Measurements from ENCODE around the gene TMEM123. TPM values are rescaled to one million over a fixed set of nuclear protein-coding genes. Genes with fewer than 3 reads are reported as not detected.

Gene TMEM123
- polyA plus RNA-seq, 3 donors, result 68.7 to 368 (median 263) TPM

GRCh38 chr11:102378818-102379217 lies 73.7 kb downstream of the TMEM123 start:
- no peak for DNase-seq
- Histone ChIP-seq H3K36me3 (replicated peaks in 1 of 2; ENCODE audit: control insufficient read depth in 1 of 2, insufficient read depth in 2 of 2, low read length in 2 of 2) (peaks cover 55 to 83% of the 10 kb centered on the region in 2 donors), H3K4me1 (ENCODE audit: control insufficient read depth in 1 of 2, insufficient read depth in 2 of 2, low read length in 2 of 2) (no peaks in the 10 kb centered on the region), H3K4me2 (replicated peaks; ENCODE audit: extremely low read depth, low read length, poor library complexity, severe bottlenecking) (no peak overlapping the region), H3K4me3 (replicated peaks in 1 of 3; ENCODE audit: low read depth in 2 of 3, low read length in 3 of 3) (no peak overlapping the region), H3K9me3 (replicated peaks in 1 of 2; ENCODE audit: control insufficient read depth in 1 of 2, insufficient read depth in 1 of 2, low read length in 2 of 2) (no peaks in the 10 kb centered on the region), H3K9ac (ENCODE audit: insufficient read depth, low read length, poor library complexity, severe bottlenecking) (no peak overlapping the region), H3K27me3 (ENCODE audit: control insufficient read depth in 2 of 2, insufficient read depth in 2 of 2, low read length in 2 of 2) (no peaks in the 10 kb centered on the region), H4K20me1 (ENCODE audit: insufficient read depth, low read length) (peaks cover 28% of the 10 kb centered on the region), H3K79me2 (ENCODE audit: insufficient read depth, low read length) (peaks cover 6% of the 10 kb centered on the region), H2AFZ (ENCODE audit: insufficient read depth, low read depth, low read length, poor library complexity, severe bottlenecking) (no peak overlapping the region), H3K27ac (ENCODE audit: low read depth in 1 of 2, low read length in 2 of 2) (no peak overlapping the region)
- H3K36me3 Mint-ChIP-seq, result peaks cover 71 to 90% of the 10 kb centered on the region in 2 donors
- intact Hi-C loops (cut with micrococcal nuclease), result no loop called here
- H3K27me3 Mint-ChIP-seq (ENCODE audit: low read depth in 3 of 3), result peaks cover 0 to 2% (median 0%) of the 10 kb centered on the region in 3 donors
- no peaks in the 10 kb centered on the region for H3K9me3 Mint-ChIP-seq
- no peak for TF ChIP-seq CTCF (IDR thresholded peaks at IDR 0.05)
- H3K4me3 Mint-ChIP-seq, result no peak overlapping the region
- no peak overlapping the region for H3K27ac Mint-ChIP-seq
- H3K4me1 Mint-ChIP-seq, result no peaks in the 10 kb centered on the region

- Mint-ChIP-seq H3K36me3 (peaks cover 64 to 81% of the 10 kb centered on the region in 2 donors), H3K4me1 (no peaks in the 10 kb centered on the region), H3K4me3 (no peak overlapping the region), H3K27me3 (ENCODE audit: low read depth in 3 of 3) (peaks cover 0 to 2% (median 0%) of the 10 kb centered on the region in 3 donors), H3K27ac (no peak overlapping the region), H3K9me3 (no peaks in the 10 kb centered on the region)
- no peak overlapping the region for H2AFZ ChIP-seq (ENCODE audit: insufficient read depth, low read depth, low read length, poor library complexity, severe bottlenecking)
- H3K4me2 ChIP-seq (replicated peaks; ENCODE audit: extremely low read depth, low read length, poor library complexity, severe bottlenecking), result no peak overlapping the region
- WGBS (ENCODE audit: insufficient coverage), result no CpG with 5 or more reads among the region's 2 CpGs
- peaks cover 6% of the 10 kb centered on the region for H3K79me2 ChIP-seq (ENCODE audit: insufficient read depth, low read length)
- H3K4me1 ChIP-seq (ENCODE audit: control insufficient read depth in 1 of 2, insufficient read depth in 2 of 2, low read length in 2 of 2), result no peaks in the 10 kb centered on the region
- no peak overlapping the region for H3K4me3 ChIP-seq (replicated peaks in 1 of 3; ENCODE audit: low read depth in 2 of 3, low read length in 3 of 3)
- no peak for DNase-seq
- intact Hi-C loops (cut with micrococcal nuclease), result no loop called here
- H3K9ac ChIP-seq (ENCODE audit: insufficient read depth, low read length, poor library complexity, severe bottlenecking), result no peak overlapping the region
- H3K27me3 ChIP-seq (ENCODE audit: control insufficient read depth in 2 of 2, insufficient read depth in 2 of 2, low read length in 2 of 2), result no peaks in the 10 kb centered on the region
- TF ChIP-seq CTCF (IDR thresholded peaks at IDR 0.05), result no peak
- H4K20me1 ChIP-seq (ENCODE audit: insufficient read depth, low read length), result peaks cover 28% of the 10 kb centered on the region
- H3K36me3 ChIP-seq (replicated peaks in 1 of 2; ENCODE audit: control insufficient read depth in 1 of 2, insufficient read depth in 2 of 2, low read length in 2 of 2), result peaks cover 51 to 79% of the 10 kb centered on the region in 2 donors
- no peak overlapping the region for H3K27ac ChIP-seq (ENCODE audit: low read depth in 1 of 2, low read length in 2 of 2)
- no peaks in the 10 kb centered on the region for H3K9me3 ChIP-seq (replicated peaks in 1 of 2; ENCODE audit: control insufficient read depth in 1 of 2, insufficient read depth in 1 of 2, low read length in 2 of 2)
Observed at GRCh38 chr11:102377891-102378290, 74.7 kb downstream of the TMEM123 start.

All from CD14-positive monocyte (primary cell).